GM12878 (cell line): ENCODE data around the gene DMD. TPM values are rescaled to one million over a fixed set of nuclear protein-coding genes. Genes with fewer than 3 reads are reported as not detected.

Experiments used
- ATAC-seq: fragments of 200-7000 bp; cut with Tn5 transposase; 3 replicates; pipeline ENCODE4 v1.9.1; 2020; ENCODE audit warnings: mild to moderate bottlenecking, moderate library complexity
- BruUV-seq: library from RNA; stranded (reverse); fragments of 400-500 nt; replicated peaks from 2 replicates; lab custom pipeline; 2021; lab: Mats Ljungman, UMichigan
- CTCF ChIA-PET: fragments of 300-600 bp; sonication (Branson Sonifier 250); formaldehyde crosslinking; extraction: SDS; loops from one replicate; lab custom pipeline; 2021; ENCODE audit warnings: inconsistent platforms; lab: Yijun Ruan, JAX
- POLR2A ChIA-PET: fragments of 350-600 bp; formaldehyde crosslinking; extraction: SDS; loops from one replicate; lab custom pipeline; 2021; ENCODE audit warnings: inconsistent platforms; lab: Charles Lee
- RAD21 ChIA-PET: fragments of 300-600 bp; sonication (Branson Sonifier 250); formaldehyde crosslinking; loops from one replicate; lab custom pipeline; 2023; ENCODE audit warnings: antibody characterized with exemption; ENCODE audit not compliant: unreplicated experiment; lab: Charles Lee
- SMC1A ChIA-PET: fragments of 300-600 bp; sonication (Branson Sonifier 250); formaldehyde crosslinking; loops from one replicate; lab custom pipeline; 2023; ENCODE audit not compliant: unreplicated experiment, uncharacterized antibody; lab: Charles Lee
- DNase-seq: peaks from one replicate; pipeline ENCODE4 v3.0.0-alpha.2; 2011; ENCODE audit warnings: low read depth, low spot score
- FAIRE-seq: peaks from 3 replicates; lab custom pipeline; 2011; peaks lifted over from hg19 to GRCh38; lab: Jason Lieb, UNC
- H2AFZ ChIP-seq: 2 replicates; pipeline ENCODE4 v1.6.0; 2011; ENCODE audit warnings: low read depth, low read length, control low read depth; ENCODE audit not compliant: control insufficient read depth
- H3K27ac ChIP-seq: 2 replicates; pipeline ENCODE4 v1.5.1; 2011; ENCODE audit warnings: control low read depth; ENCODE audit not compliant: control insufficient read depth, insufficient read depth
- H3K27me3 ChIP-seq, 2 experiments: replicated peaks in 1 of 2; 2 replicates each; pipeline versions ENCODE4 v1.6.0 to v1.6.1; 2011; ENCODE audit warnings: low read length in 1 of 2; ENCODE audit not compliant: control insufficient read depth in 2 of 2, insufficient read depth in 2 of 2
- H3K36me3 ChIP-seq, 2 experiments: 2 replicates each; pipeline ENCODE4 v1.5.1; 2011; ENCODE audit warnings: low read length in 1 of 2; ENCODE audit not compliant: control insufficient read depth in 2 of 2, insufficient read depth in 2 of 2
- H3K4me1 ChIP-seq: 2 replicates; pipeline ENCODE4 v1.6.1; 2011; ENCODE audit warnings: mild to moderate bottlenecking, low read length, moderate library complexity, mixed read lengths; ENCODE audit not compliant: control insufficient read depth, insufficient read depth
- H3K4me2 ChIP-seq: 2 replicates; pipeline ENCODE4 v1.6.0; 2011; ENCODE audit warnings: control low read depth; ENCODE audit not compliant: control insufficient read depth, insufficient read depth
- H3K4me3 ChIP-seq: fragments of 200-600 bp; sonication (generic); 2 replicates; pipeline ENCODE4 v1.5.1; 2016
- H3K79me2 ChIP-seq: 2 replicates; pipeline ENCODE4 v1.6.0; 2011; ENCODE audit warnings: low read length; ENCODE audit not compliant: control insufficient read depth, insufficient read depth
- H3K9ac ChIP-seq: 2 replicates; pipeline ENCODE4 v1.8.0; 2011; ENCODE audit warnings: low read length, control low read depth, mixed read lengths; ENCODE audit not compliant: control insufficient read depth, insufficient read depth
- H3K9me3 ChIP-seq: replicated peaks from 3 replicates; pipeline ENCODE4 v1.5.1; 2011; ENCODE audit warnings: mild to moderate bottlenecking, low read length; ENCODE audit not compliant: control insufficient read depth, insufficient read depth
- H4K20me1 ChIP-seq: 2 replicates; pipeline ENCODE4 v1.6.0; 2011; ENCODE audit not compliant: control insufficient read depth, insufficient read depth
- ATF2 ChIP-seq: IDR thresholded peaks from 2 replicates; pipeline ENCODE4 v1.6.1; 2012; ENCODE audit warnings: low read length, inconsistent platforms
- BMI1 ChIP-seq: fragments of 450-650 bp; IDR thresholded peaks from 2 replicates; pipeline ENCODE4 v1.6.1; 2016; ENCODE audit warnings: mild to moderate bottlenecking, moderate library complexity, borderline replicate concordance
- CHD1 ChIP-seq: IDR thresholded peaks from 2 replicates; pipeline ENCODE4 v1.6.1; 2012; ENCODE audit warnings: low read depth, low read length, improper control_type of control experiment
- IKZF2 ChIP-seq, 2 experiments: fragments of 450-650 bp; IDR thresholded peaks; 2 replicates each; pipeline ENCODE4 v1.6.1; 2017; ENCODE audit warnings: mild to moderate bottlenecking in 2 of 2, moderate library complexity in 2 of 2
- IRF3 ChIP-seq: fragments of 450-650 bp; IDR thresholded peaks from 2 replicates; pipeline ENCODE4 v1.6.1; 2014; ENCODE audit warnings: mild to moderate bottlenecking
- LARP7 ChIP-seq: fragments of 450-650 bp; IDR thresholded peaks from 2 replicates; pipeline ENCODE4 v1.6.1; 2017; ENCODE audit warnings: mild to moderate bottlenecking
- RAD51 ChIP-seq: fragments of 450-650 bp; IDR thresholded peaks from 2 replicates; pipeline ENCODE4 v1.6.1; 2016; ENCODE audit warnings: moderate library complexity, mild to moderate bottlenecking, inconsistent platforms
- RUNX3 ChIP-seq: IDR thresholded peaks from 2 replicates; pipeline ENCODE4 v1.6.1; 2012; ENCODE audit warnings: low read length, inconsistent platforms
- SIX5 ChIP-seq: IDR thresholded peaks from 2 replicates; pipeline ENCODE4 v1.6.1; 2011; ENCODE audit warnings: mild to moderate bottlenecking, low read depth, low read length, moderate library complexity; ENCODE audit not compliant: severe bottlenecking
- SPI1 ChIP-seq: IDR thresholded peaks from 2 replicates; pipeline ENCODE4 v1.6.1; 2011; ENCODE audit warnings: low read depth, mild to moderate bottlenecking, low read length, moderate library complexity, borderline replicate concordance; ENCODE audit not compliant: insufficient read depth
- SUZ12 ChIP-seq: fragments of 200-600 bp; sonication (generic); IDR thresholded peaks from one replicate; pipeline ENCODE4 v1.6.1; 2018; ENCODE audit warnings: antibody characterized with exemption, mild to moderate bottlenecking; ENCODE audit not compliant: unreplicated experiment
- WRNIP1 ChIP-seq: IDR thresholded peaks from 2 replicates; pipeline ENCODE4 v1.6.1; 2011; ENCODE audit warnings: low read depth, low read length, improper control_type of control experiment, borderline replicate concordance
- ZNF207 ChIP-seq: fragments of 450-650 bp; IDR thresholded peaks from 2 replicates; pipeline ENCODE4 v1.6.1; 2014; ENCODE audit warnings: antibody characterized with exemption, mild to moderate bottlenecking, borderline replicate concordance
- ZNF384 ChIP-seq: IDR thresholded peaks from 2 replicates; pipeline ENCODE4 v1.6.1; 2012; ENCODE audit warnings: low read depth, mild to moderate bottlenecking, low read length, improper control_type of control experiment, borderline replicate concordance
- WGBS: methylation state at CpG from one replicate; pipeline ENCODE4 v1.1.6; 2016; ENCODE audit warnings: low lambda C conversion rate; ENCODE audit not compliant: insufficient replicate concordance, insufficient coverage; ENCODE audit errors: missing lambda C conversion rate; 5-methylcytosine and 5-hydroxymethylcytosine counted together
- in situ Hi-C: fragments of 300-500 bp; cut with MboI; formaldehyde crosslinking; loops from 9 replicates; pipeline ENCODE4 v1.14.3; 2018; ENCODE audit warnings: mixed read lengths
- intact Hi-C: fragments of 100-400 bp; cut with micrococcal nuclease; formaldehyde crosslinking; loops from one replicate; pipeline ENCODE4 v1.14.2; 2022; ENCODE audit not compliant: unreplicated experiment
- polyA plus RNA-seq, 11 experiments: library from polyadenylated mRNA; depleted of rRNA in 4 of 11; unstranded in 6 of 11; stranded (reverse) in 5 of 11; fragments of >200 nt; fragmentation: Nextera tagmentation in 4 of 11; fragmentation: Illumina TruSeq in 1 of 11; extraction: Ambion mirVana in 4 of 11; extraction: Trizol in 1 of 11; gene quantifications; 1 replicate in 1 of 11; 2 replicates in 10 of 11; pipeline versions ENCODE4 v1.2.1 to v1.2.3, GENCODE V29; 2011 to 2016; ENCODE audit warnings: inconsistent platforms in 2 of 11, missing spikeins in 2 of 11, low read depth in 1 of 11
- total RNA-seq, 4 experiments: library from RNA; depleted of rRNA in 3 of 4; stranded (reverse); fragments of >200 nt in 3 of 4; fragmentation: Illumina TruSeq in 1 of 4; extraction: Trizol in 1 of 4; gene quantifications; 2 replicates each; pipeline versions ENCODE4 v1.2.1 to v1.2.3, GENCODE V29; 2013 to 2021
- TF ChIP-seq, protein P1 (sequence below): fragments of 450-650 bp; formaldehyde crosslinking; IDR thresholded peaks from 2 replicates; pipeline ENCODE4 v1.5.0; 2022; ENCODE audit warnings: mild to moderate bottlenecking, missing genetic modification characterization
- TF ChIP-seq, protein P2 (sequence below): fragments of 450-650 bp; IDR thresholded peaks from 2 replicates; pipeline ENCODE4 v1.6.1; 2016; ENCODE audit warnings: mild to moderate bottlenecking, moderate library complexity, borderline replicate concordance

Gene DMD
- total and polyA plus RNA-seq, 10 of the 15 experiments (the other 5 are each of a cell fraction or from before 2014, with no cell fraction given) = 1.4 to 24.3 (median 4.3) TPM

DNA sequence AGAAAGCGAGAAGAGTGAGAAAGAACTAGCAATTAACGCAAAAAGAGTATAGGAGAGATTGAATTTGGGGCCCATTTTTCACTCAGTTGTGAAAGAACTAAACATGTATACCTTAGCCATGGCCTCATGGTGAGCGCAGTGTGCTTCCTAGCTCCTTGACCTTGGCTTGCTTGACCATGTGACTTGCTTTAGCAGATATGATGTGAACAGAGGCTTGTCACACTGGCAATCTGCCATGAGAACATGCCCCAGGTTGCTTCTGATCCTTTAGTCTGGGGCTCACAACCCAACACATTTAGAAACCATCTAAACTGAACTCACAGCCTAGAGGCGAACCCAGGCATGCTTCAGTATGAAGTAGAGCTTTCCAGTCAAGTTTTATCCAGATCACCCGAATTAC lies 1879.4 kb downstream of the DMD start:
- Histone ChIP-seq H4K20me1 (no peaks in the 10 kb centered on the region), H3K9me3 (no peaks in the 10 kb centered on the region), H3K4me2 (no peak overlapping the region), H2AFZ (no peak overlapping the region), H3K36me3 (no peaks in the 10 kb centered on the region), H3K9ac (no peak overlapping the region), H3K4me1 (no peaks in the 10 kb centered on the region), H3K4me3 (no peak overlapping the region), H3K27ac (no peak overlapping the region), H3K27me3 (no peaks in the 10 kb centered on the region; a peak in 1 of 4 replicates), H3K79me2 (no peaks in the 10 kb centered on the region)
- ChIA-PET RAD21 (no interaction called here), POLR2A (no interaction called here), CTCF (interaction anchor here (0.6 to 1.3 kb wide), 2 partner anchors 294 to 596 kb away, joined by 3 read pairs; no protein-coding TSS in a partner anchor), SMC1A (no interaction called here)
- BruUV-seq = no TSS peak
- ATAC-seq = no peak
- FAIRE-seq = no peak
- 21% methylated on average over 5 of the region's 5 CpGs for WGBS
- in situ Hi-C loops = no loop called here
- intact Hi-C loops = no loop called here
- DNase-seq = no peak
- TF ChIP-seq, protein P1, sequence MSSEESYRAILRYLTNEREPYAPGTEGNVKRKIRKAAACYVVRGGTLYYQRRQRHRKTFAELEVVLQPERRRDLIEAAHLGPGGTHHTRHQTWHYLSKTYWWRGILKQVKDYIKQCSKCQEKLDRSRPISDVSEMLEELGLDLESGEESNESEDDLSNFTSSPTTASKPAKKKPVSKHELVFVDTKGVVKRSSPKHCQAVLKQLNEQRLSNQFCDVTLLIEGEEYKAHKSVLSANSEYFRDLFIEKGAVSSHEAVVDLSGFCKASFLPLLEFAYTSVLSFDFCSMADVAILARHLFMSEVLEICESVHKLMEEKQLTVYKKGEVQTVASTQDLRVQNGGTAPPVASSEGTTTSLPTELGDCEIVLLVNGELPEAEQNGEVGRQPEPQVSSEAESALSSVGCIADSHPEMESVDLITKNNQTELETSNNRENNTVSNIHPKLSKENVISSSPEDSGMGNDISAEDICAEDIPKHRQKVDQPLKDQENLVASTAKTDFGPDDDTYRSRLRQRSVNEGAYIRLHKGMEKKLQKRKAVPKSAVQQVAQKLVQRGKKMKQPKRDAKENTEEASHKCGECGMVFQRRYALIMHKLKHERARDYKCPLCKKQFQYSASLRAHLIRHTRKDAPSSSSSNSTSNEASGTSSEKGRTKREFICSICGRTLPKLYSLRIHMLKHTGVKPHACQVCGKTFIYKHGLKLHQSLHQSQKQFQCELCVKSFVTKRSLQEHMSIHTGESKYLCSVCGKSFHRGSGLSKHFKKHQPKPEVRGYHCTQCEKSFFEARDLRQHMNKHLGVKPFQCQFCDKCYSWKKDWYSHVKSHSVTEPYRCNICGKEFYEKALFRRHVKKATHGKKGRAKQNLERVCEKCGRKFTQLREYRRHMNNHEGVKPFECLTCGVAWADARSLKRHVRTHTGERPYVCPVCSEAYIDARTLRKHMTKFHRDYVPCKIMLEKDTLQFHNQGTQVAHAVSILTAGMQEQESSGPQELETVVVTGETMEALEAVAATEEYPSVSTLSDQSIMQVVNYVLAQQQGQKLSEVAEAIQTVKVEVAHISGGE (CRISPR knock-in tag) = no peak
- no peak for TF ChIP-seq LARP7
- TF ChIP-seq, protein P2, sequence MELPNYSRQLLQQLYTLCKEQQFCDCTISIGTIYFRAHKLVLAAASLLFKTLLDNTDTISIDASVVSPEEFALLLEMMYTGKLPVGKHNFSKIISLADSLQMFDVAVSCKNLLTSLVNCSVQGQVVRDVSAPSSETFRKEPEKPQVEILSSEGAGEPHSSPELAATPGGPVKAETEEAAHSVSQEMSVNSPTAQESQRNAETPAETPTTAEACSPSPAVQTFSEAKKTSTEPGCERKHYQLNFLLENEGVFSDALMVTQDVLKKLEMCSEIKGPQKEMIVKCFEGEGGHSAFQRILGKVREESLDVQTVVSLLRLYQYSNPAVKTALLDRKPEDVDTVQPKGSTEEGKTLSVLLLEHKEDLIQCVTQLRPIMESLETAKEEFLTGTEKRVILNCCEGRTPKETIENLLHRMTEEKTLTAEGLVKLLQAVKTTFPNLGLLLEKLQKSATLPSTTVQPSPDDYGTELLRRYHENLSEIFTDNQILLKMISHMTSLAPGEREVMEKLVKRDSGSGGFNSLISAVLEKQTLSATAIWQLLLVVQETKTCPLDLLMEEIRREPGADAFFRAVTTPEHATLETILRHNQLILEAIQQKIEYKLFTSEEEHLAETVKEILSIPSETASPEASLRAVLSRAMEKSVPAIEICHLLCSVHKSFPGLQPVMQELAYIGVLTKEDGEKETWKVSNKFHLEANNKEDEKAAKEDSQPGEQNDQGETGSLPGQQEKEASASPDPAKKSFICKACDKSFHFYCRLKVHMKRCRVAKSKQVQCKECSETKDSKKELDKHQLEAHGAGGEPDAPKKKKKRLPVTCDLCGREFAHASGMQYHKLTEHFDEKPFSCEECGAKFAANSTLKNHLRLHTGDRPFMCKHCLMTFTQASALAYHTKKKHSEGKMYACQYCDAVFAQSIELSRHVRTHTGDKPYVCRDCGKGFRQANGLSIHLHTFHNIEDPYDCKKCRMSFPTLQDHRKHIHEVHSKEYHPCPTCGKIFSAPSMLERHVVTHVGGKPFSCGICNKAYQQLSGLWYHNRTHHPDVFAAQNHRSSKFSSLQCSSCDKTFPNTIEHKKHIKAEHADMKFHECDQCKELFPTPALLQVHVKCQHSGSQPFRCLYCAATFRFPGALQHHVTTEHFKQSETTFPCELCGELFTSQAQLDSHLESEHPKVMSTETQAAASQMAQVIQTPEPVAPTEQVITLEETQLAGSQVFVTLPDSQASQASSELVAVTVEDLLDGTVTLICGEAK = no peak
- no peak for TF ChIP-seq SIX5
- no peak for TF ChIP-seq RUNX3
- no peak for TF ChIP-seq RAD51
- TF ChIP-seq BMI1 = no peak
- TF ChIP-seq ZNF384 = no peak
- no peak for TF ChIP-seq SUZ12
- TF ChIP-seq IRF3 = no peak
- TF ChIP-seq CHD1 = no peak
- TF ChIP-seq SPI1 = no peak
- no peak for TF ChIP-seq WRNIP1
- no peak for TF ChIP-seq ATF2
- no peak for TF ChIP-seq IKZF2 (IDR thresholded peaks at IDR 0.05)
- no peak for TF ChIP-seq ZNF207
